DOHH2 (cell line): ENCODE results near the gene FAM83C.

Source experiments
- H3F3A ChIP-seq: fragments of 200-600 bp; sonication (generic), shearing (Covaris generic); 2 replicates; pipeline ENCODE4 v1.6.0; 2016; ENCODE audit warnings: antibody characterized with exemption, mild to moderate bottlenecking; ENCODE audit not compliant: control insufficient read depth, insufficient read depth
- H3K27ac ChIP-seq: fragments of 200-600 bp; sonication (generic); 2 replicates; pipeline ENCODE4 v1.5.1; 2014; ENCODE audit warnings: low read depth, mild to moderate bottlenecking, low read length, moderate library complexity
- H3K27me3 ChIP-seq: fragments of 200-600 bp; sonication (generic); 2 replicates; pipeline ENCODE4 v1.6.1; 2014; ENCODE audit warnings: mild to moderate bottlenecking, low read length, mixed read lengths; ENCODE audit not compliant: control insufficient read depth
- H3K36me3 ChIP-seq: fragments of 200-600 bp; sonication (generic); 2 replicates; pipeline ENCODE4 v1.6.1; 2014; ENCODE audit warnings: mild to moderate bottlenecking, low read length, moderate library complexity, mixed read lengths; ENCODE audit not compliant: control insufficient read depth
- H3K4me1 ChIP-seq: fragments of 200-600 bp; sonication (generic); 2 replicates; pipeline ENCODE4 v1.6.1; 2014; ENCODE audit warnings: mild to moderate bottlenecking, low read length, mixed read lengths; ENCODE audit not compliant: control insufficient read depth
- H3K4me2 ChIP-seq: fragments of 200-600 bp; sonication (generic); 2 replicates; pipeline ENCODE4 v1.6.0; 2014; ENCODE audit warnings: mild to moderate bottlenecking, low read length, moderate library complexity
- H3K4me3 ChIP-seq: fragments of 200-600 bp; sonication (generic); 2 replicates; pipeline ENCODE4 v1.5.1; 2014; ENCODE audit warnings: mild to moderate bottlenecking, low read length, mixed read lengths
- H3K79me2 ChIP-seq: fragments of 200-600 bp; sonication (generic); 2 replicates; pipeline ENCODE4 v1.6.1; 2014; ENCODE audit warnings: mild to moderate bottlenecking, low read length, mixed read lengths; ENCODE audit not compliant: control insufficient read depth
- H3K9me2 ChIP-seq: fragments of 200-600 bp; sonication (generic); replicated peaks from 2 replicates; pipeline ENCODE4 v1.6.1; 2014; ENCODE audit warnings: mild to moderate bottlenecking, low read length, mixed read lengths; ENCODE audit not compliant: control insufficient read depth
- H3K9me3 ChIP-seq: fragments of 200-600 bp; sonication (generic); 2 replicates; pipeline ENCODE4 v1.6.1; 2014; ENCODE audit warnings: antibody characterized with exemption, low read length, mixed read lengths; ENCODE audit not compliant: control insufficient read depth, insufficient read depth
- H4K20me1 ChIP-seq: fragments of 200-600 bp; sonication (generic); 2 replicates; pipeline ENCODE4 v1.6.0; 2014; ENCODE audit warnings: low read depth, mild to moderate bottlenecking, antibody characterized with exemption, low read length, moderate library complexity; ENCODE audit not compliant: control insufficient read depth, insufficient read depth
- CTCF ChIP-seq: fragments of 200-600 bp; sonication (generic); IDR thresholded peaks from one replicate; pipeline ENCODE4 v1.5.1; 2014; ENCODE audit warnings: antibody characterized with exemption, mild to moderate bottlenecking, low read depth, low read length; ENCODE audit not compliant: poor library complexity, severe bottlenecking
- EZH2phosphoT487 ChIP-seq: fragments of 200-600 bp; sonication (generic); IDR thresholded peaks from 2 replicates; pipeline ENCODE4 v1.6.1; 2017; ENCODE audit warnings: borderline replicate concordance, mild to moderate bottlenecking, antibody characterized with exemption, low read length, moderate library complexity, mixed read lengths

The FAM83C gene

GRCh38 chr20:35326740-35327073 is 34.5 kb upstream of the FAM83C start:
- H3K4me2 ChIP-seq: no peak overlapping the region
- no peaks in the 10 kb centered on the region for H3K79me2 ChIP-seq
- H3K9me2 ChIP-seq: no peaks in the 10 kb centered on the region
- H3K27ac ChIP-seq: no peak overlapping the region
- H3K4me1 ChIP-seq: no peaks in the 10 kb centered on the region
- no peaks in the 10 kb centered on the region for H3K27me3 ChIP-seq
- H4K20me1 ChIP-seq: no peaks in the 10 kb centered on the region
- no peaks in the 10 kb centered on the region for H3K9me3 ChIP-seq
- no peaks in the 10 kb centered on the region for H3F3A ChIP-seq
- TF ChIP-seq CTCF (no peak), EZH2phosphoT487 (no peak)
- no peaks in the 10 kb centered on the region; the same call in 1 of the 2 replicates for H3K36me3 ChIP-seq
- no peak overlapping the region for H3K4me3 ChIP-seq

GRCh38 chr20:35326021-35326739 is 34.0 kb upstream of the FAM83C start:
- no peaks in the 10 kb centered on the region; the same call in 1 of the 2 replicates for H3K36me3 ChIP-seq
- no peak overlapping the region for H3K27ac ChIP-seq
- H3K27me3 ChIP-seq: no peaks in the 10 kb centered on the region
- no peaks in the 10 kb centered on the region for H3K4me1 ChIP-seq
- TF ChIP-seq CTCF (no peak), EZH2phosphoT487 (no peak)
- H3K9me2 ChIP-seq: no peaks in the 10 kb centered on the region
- H3K4me3 ChIP-seq: no peak overlapping the region
- H4K20me1 ChIP-seq: no peaks in the 10 kb centered on the region
- no peaks in the 10 kb centered on the region for H3K79me2 ChIP-seq
- no peak overlapping the region for H3K4me2 ChIP-seq
- no peaks in the 10 kb centered on the region for H3F3A ChIP-seq
- no peaks in the 10 kb centered on the region for H3K9me3 ChIP-seq

- no peak overlapping the region for H3K4me3 ChIP-seq
- no peaks in the 10 kb centered on the region; the same call in 1 of the 2 replicates for H3K36me3 ChIP-seq
- H3K4me1 ChIP-seq: no peaks in the 10 kb centered on the region
- H4K20me1 ChIP-seq: no peaks in the 10 kb centered on the region
- H3K9me3 ChIP-seq: no peaks in the 10 kb centered on the region
- H3F3A ChIP-seq: no peaks in the 10 kb centered on the region
- H3K27ac ChIP-seq: no peak overlapping the region
- no peaks in the 10 kb centered on the region for H3K79me2 ChIP-seq
- H3K9me2 ChIP-seq: no peaks in the 10 kb centered on the region
- TF ChIP-seq CTCF (no peak), EZH2phosphoT487 (no peak)
- H3K4me2 ChIP-seq: no peak overlapping the region
- H3K27me3 ChIP-seq: no peaks in the 10 kb centered on the region
Observed at GRCh38 chr20:35325401-35325800, 33.2 kb upstream of the FAM83C start.
